Eye (tissue), 1 donor: ENCODE results near the gene HDAC1.
"Not testable (repeated sequence)": the region's sequence is repeated elsewhere in the genome, so short reads cannot be mapped to it uniquely, and the experiment has no call there.

Source experiments
- DNase-seq: peaks from one replicate; pipeline ENCODE4 v3.0.0-alpha.2; 2015

HDAC1 gene

DNA sequence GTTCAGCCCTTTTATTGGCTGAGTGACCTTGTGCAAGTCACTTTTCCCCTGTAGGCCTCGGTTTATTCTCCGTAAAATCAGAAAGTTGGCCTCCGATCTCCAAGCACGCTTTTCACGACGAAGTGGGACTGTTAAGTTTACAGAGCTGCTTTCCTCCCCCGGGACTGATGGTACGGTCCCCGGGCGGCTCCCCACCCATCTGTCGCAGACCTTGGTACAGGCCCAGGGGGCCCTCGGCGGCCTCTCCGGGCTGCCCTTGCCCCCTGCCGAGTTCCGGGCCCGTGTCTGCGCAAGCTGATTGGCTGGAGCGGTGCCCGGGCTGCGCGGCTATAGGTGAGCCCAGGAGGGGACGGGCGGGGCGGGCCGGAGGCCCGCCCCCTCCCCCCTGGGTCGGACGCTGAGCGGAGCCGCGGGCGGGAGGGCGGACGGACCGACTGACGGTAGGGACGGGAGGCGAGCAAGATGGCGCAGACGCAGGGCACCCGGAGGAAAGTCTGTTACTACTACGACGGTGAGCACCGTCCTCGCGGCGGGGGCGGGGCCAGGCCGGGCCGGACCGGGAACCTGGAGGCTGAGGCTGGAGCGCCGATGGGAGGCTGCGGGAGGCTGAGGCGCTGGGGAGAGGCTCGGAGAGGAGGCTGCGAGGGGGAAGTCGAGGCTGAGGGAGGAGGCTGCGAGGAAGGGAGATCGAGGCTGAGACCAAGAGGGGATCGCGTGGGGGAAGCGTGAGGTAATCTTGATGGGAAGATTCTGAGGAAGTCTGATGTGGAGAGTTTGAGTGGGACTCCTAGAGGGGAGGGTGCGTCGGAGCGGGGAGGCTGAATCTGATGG is at the start of gene HDAC1:
TSS of gene HDAC1 (plus strand) at position 376 of the 831 bp plus-strand sequence. CDS start at position 463, 87 bp downstream.
- peak; percentile 95 for DNase-seq

DNA sequence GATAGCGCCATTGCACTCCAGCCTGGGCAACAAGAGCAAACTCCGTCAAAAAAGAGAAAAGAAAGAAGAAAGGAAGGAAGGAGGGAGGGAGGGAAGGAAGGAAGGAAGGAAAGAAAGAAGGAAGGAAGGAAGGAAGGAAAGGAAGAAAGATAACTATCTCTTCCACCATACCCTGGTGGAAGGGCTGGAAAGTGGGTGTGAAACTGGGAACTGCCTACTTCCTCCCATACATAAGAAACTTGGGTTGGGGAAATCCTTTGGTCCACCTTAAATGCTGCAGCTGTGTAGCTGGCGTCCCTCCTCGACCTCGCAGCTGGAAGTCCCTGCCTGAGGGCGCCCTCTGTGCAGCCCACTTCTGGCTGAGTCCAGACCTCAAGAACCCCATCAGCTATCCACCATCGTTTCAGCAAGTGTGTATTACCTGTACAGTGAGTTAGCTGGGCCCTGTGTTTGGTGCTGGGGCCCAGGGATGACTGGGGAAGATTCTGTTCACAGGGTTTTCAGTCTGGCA is 49.5 kb upstream of the HDAC1 start:
- DNase-seq = peak; percentile 65

- DNase-seq = no peak
Measured at GRCh38 chr1:32246888-32247273, 45.0 kb upstream of the HDAC1 start, which contains the start of gene FAM167B. Gene FAM167B (plus strand): TSS chr1:32247222. CDS start chr1:32247422, 200 bp downstream.

- no peak for DNase-seq
Measured at GRCh38 chr1:32247452-32247851, 44.4 kb upstream of the HDAC1 start.

GRCh38 chr1:32247983-32248889 is 43.6 kb upstream of the HDAC1 start:
- peak; percentile 87 for DNase-seq

GRCh38 chr1:32249831-32250525 is 41.9 kb upstream of the HDAC1 start:
- peak; percentile 78 for DNase-seq

DNA sequence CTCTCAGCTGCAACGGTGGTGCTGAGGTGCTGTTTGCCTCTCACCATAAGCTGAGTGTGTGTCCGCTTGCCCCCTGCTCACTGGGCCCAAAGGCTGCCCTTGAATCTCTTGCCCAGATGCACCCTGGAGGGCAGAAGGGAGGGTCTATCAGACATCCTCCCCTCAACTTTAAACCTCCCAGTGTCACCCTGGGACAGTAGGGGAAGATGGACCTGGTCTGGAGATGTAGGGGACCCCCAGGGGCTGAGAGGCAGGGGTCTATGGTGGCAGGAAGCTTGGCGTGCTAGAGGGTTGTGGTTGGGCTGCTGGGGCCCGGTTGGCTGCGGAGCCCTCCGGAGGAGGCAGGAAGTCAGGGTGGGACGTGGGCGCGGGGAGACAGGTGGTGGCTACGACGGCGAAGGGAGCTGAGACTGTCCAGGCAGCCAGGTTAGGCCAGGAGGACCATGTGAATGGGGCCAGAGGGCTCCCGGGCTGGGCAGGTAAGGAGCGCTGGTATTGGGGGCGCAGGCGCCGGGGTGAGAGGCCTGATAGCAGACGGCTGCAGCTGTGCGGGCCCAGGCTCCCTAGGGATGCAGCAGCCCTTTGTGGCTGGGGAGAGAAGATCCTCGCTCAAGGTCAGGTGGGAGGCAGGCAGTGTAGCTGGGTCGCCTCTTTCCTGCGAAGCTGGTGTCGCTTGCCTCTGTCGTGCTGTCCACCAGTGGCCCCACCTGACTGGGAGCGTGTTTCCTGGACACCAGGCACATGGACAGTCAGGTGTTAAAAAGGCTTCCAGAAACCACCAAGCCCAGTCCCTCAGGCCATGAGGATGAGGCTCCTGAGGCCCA is 40.8 kb upstream of the HDAC1 start, which contains the start of gene LCK:
TSS of gene LCK (plus strand) at position 373 of the 824 bp plus-strand sequence. CDS start 23,065 bp downstream, outside the sequence.
- DNase-seq = no peak

DNA sequence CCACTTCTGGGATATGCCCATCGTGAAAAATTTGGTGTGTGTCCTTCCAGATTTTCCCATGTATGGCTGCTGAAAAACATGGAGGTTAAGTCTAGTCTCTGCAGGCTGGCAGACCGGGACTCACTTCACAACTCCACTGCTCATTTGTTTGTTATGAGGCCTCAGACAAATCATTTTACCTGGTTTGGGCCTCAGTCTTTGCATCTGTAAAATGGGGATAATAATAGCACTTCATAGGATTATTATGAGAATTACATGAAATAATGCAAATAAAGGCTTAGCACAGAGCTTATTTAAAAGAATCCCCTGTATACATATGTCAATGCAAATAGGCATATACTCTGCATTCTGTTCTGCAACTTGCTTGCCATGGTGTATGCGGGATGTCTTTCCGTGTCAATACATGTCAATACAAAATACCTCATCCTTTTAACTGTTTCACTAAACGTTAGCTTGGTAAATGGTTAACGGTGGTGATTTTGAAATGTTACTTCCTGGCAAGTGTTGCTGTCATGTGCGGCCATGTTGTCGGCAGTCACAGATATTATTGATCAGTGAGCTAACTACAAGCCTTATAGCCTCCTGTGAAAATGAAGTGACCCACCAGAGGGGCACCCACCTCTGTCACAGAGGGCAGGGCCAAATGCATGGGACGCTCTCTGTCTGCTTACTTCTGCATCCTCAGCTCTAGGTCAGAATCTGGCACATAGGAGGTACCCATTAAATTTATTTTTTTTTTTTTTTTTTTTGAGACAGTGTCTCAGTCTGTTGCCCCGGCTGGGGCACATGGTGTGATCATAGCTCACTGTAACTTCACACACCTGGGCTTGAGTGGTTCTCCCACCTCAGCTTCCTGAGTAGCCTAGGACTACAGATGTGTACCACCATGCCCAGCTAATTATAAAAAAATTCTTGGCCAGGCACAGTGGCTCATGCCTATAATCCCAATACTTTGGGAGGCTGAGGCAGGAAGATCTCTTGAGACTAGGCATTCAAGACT is 36.5 kb upstream of the HDAC1 start:
- DNase-seq = no peak

GRCh38 chr1:32256473-32257226 is 35.2 kb upstream of the HDAC1 start:
- DNase-seq = no peak

GRCh38 chr1:32257227-32257508 is 34.7 kb upstream of the HDAC1 start:
- no peak for DNase-seq

- DNase-seq = not testable (repeated sequence)
Measured at GRCh38 chr1:32263236-32263593, 28.7 kb upstream of the HDAC1 start.

GRCh38 chr1:32263744-32264143 is 28.1 kb upstream of the HDAC1 start:
- DNase-seq = no peak

DNA sequence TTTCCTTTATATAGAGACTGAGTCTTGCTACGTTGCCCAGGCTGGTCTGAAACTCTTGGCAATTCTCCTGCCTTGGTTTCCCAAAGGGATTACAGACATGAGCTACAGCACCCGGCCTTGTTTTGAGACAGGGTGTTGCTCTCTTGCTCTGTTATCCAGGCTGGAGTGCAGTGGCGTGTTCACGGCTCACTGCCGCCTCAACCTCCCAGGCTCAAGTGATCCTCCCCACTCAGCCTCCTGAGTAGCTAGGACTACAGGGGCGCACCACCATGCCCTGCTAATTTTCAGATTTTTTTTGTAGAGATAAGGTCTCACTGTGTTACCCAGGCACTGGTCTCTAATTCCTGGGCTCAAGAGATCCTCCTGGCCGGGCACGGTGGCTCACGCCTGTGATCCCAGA is 26.0 kb upstream of the HDAC1 start:
- DNase-seq = no peak

- no peak for DNase-seq
Measured at GRCh38 chr1:32266921-32267591, 24.8 kb upstream of the HDAC1 start.

GRCh38 chr1:32269744-32270143 is 22.1 kb upstream of the HDAC1 start:
- DNase-seq = no peak

DNA sequence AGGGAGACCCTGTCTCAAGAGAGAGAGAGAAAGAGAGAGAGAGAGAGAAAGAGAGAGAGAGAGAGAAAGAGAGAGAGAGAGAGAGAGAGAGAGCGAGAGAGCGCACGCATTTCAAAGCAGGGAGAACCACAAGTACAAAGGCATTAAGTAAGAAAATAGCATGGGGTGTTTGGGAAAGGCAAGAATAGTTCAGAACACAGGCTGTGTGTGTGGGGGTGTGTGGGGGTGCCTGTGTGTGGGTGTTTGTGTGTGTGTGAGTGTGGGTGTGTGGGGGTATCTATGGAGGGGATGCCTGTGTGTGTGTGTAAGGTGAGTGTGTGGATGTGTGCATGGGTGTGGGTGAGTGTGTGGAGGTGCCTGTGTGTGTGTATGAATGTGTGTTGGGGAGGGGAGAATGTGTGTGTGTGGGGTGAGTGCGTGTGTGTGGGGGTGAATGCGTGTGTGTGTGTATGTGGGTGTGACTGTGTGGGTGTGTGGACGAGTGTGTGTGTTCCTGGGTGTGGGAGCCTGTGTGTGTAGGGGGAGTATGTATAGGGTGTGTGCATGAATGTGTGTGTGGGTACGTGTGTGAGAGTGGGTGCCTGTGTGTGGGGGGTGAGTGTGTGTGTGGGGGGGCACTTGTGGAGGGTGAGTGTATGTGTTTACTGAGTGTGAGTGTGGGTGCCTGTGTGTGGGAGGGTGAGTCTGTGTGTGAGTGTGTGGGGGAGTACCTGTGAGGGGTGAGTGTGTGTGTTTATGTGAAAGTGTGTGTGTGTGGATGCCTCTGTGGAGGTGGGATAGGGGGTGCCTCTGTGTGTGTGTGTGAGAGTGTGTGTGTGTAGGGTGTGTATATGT is 19.1 kb upstream of the HDAC1 start:
- DNase-seq = no peak

DNA sequence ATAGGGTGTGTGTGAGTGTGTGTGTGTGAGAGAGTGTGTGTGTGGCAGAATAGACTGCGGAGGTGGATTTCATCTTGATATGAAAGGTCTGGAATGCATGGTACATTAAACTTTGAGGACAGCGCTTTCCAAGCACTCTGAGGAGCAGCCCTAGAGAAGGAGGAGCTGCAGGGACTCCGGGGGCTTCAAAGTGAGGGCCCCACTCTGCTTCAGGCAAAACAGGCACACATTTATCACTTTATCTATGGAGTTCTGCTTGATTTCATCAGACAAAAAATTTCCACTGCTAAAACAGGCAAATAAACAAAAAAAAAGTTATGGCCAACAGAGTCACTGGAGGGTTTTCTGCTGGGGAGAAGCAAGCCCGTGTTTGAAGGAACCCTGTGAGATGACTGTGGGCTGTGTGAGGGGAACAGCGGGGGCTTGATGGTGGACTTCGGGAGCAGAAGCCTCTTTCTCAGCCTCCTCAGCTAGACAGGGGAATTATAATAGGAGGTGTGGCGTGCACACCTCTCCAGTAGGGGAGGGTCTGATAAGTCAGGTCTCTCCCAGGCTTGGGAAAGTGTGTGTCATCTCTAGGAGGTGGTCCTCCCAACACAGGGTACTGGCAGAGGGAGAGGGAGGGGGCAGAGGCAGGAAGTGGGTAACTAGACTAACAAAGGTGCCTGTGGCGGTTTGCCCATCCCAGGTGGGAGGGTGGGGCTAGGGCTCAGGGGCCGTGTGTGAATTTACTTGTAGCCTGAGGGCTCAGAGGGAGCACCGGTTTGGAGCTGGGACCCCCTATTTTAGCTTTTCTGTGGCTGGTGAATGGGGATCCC is 18.3 kb upstream of the HDAC1 start:
- DNase-seq = no peak
